Forelimb muscle (tissue), 1 donor: ENCODE measurements around the gene ZNF48. TPM values are rescaled to one million over a fixed set of nuclear protein-coding genes. Genes with fewer than 3 reads are reported as not detected.
"Not testable (repeated sequence)": the region's sequence is repeated elsewhere in the genome, so short reads cannot be mapped to it uniquely, and the experiment has no call there.

Experiments
- DNase-seq: peaks from one replicate; pipeline ENCODE4 v3.0.0-alpha.2; 2013; ENCODE audit warnings: low read depth
- polyA plus RNA-seq: library from polyadenylated mRNA; unstranded; fragments of 120-200 nt; gene quantifications from one replicate; pipeline ENCODE4 v1.2.1, GENCODE V29; 2013; ENCODE audit not compliant: insufficient read length

The ZNF48 gene
- polyA plus RNA-seq, 1 donor, result 5.3 TPM

- peak; percentile 84 for DNase-seq
Observed at GRCh38 chr16:30378236-30379157, 16.7 kb upstream of the ZNF48 start.

GRCh38 chr16:30379158-30379783 lies 15.9 kb upstream of the ZNF48 start:
- no peak for DNase-seq

- DNase-seq, result no peak
Observed at GRCh38 chr16:30380072-30380802, 15.0 kb upstream of the ZNF48 start.

GRCh38 chr16:30380803-30381208 lies 14.4 kb upstream of the ZNF48 start:
- DNase-seq, result no peak

- DNase-seq, result no peak
Observed at GRCh38 chr16:30381291-30382041, 13.8 kb upstream of the ZNF48 start.

- DNase-seq, result no peak
Observed at GRCh38 chr16:30382111-30382881, 12.9 kb upstream of the ZNF48 start, which contains the start of gene SEPTIN1. TSS of gene SEPTIN1 (minus strand) at chr16:30382561. CDS start at chr16:30382542, 19 bp downstream.

GRCh38 chr16:30383521-30383920 lies 11.7 kb upstream of the ZNF48 start:
- peak; percentile 66 for DNase-seq

GRCh38 chr16:30394592-30395154 lies 547 bp upstream of the ZNF48 start:
- DNase-seq, result no peak

GRCh38 chr16:30395992-30396585 lies 869 bp downstream of the ZNF48 start:
- DNase-seq, result no peak

GRCh38 chr16:30396627-30397026 lies 1.4 kb downstream of the ZNF48 start:
- DNase-seq, result not testable (repeated sequence)

- DNase-seq, result no peak
Observed at GRCh38 chr16:30397056-30397455, 1.8 kb downstream of the ZNF48 start.

- DNase-seq, result no peak
Observed at GRCh38 chr16:30397776-30398660, 2.8 kb downstream of the ZNF48 start.

GRCh38 chr16:30398661-30399434 lies 3.6 kb downstream of the ZNF48 start:
- no peak for DNase-seq

- no peak for DNase-seq
Observed at GRCh38 chr16:30399435-30400186, 4.4 kb downstream of the ZNF48 start.

GRCh38 chr16:30401768-30402425 lies 6.7 kb downstream of the ZNF48 start:
- no peak for DNase-seq

GRCh38 chr16:30406795-30407101 lies 11.5 kb downstream of the ZNF48 start:
- DNase-seq, result no peak
